Neural crest cell (in vitro differentiated cells): ENCODE measurements around the gene CENATAC. TPM values are rescaled to one million over a fixed set of nuclear protein-coding genes. Genes with fewer than 3 reads are reported as not detected.

Experiments used
- DNase-seq: peaks from one replicate; pipeline ENCODE4 v3.0.0; 2021; ENCODE audit warnings: low read depth, mixed read lengths, low spot score
- H3K27ac Mint-ChIP-seq: one replicate; pipeline ENCODE4 v1.8.0; 2021; ENCODE audit warnings: mild to moderate bottlenecking, mixed read lengths; ENCODE audit not compliant: unreplicated experiment
- H3K27me3 Mint-ChIP-seq: 2 replicates; pipeline ENCODE4 v1.8.0; 2021; ENCODE audit warnings: low read depth, mild to moderate bottlenecking, mixed read lengths
- H3K36me3 Mint-ChIP-seq: 2 replicates; pipeline ENCODE4 v1.8.0; 2021; ENCODE audit warnings: low read depth, mild to moderate bottlenecking, mixed read lengths
- H3K4me1 Mint-ChIP-seq: 2 replicates; pipeline ENCODE4 v1.8.0; 2021; ENCODE audit warnings: mixed read lengths
- H3K4me3 Mint-ChIP-seq: one replicate; pipeline ENCODE4 v1.8.0; 2021; ENCODE audit warnings: mild to moderate bottlenecking, mixed read lengths
- H3K9me3 Mint-ChIP-seq: 2 replicates; pipeline ENCODE4 v1.8.0; 2021; ENCODE audit warnings: mixed read lengths
- CTCF ChIP-seq: fragments of 200-600 bp; sonication (generic); conservative IDR thresholded peaks from 2 replicates; pipeline ENCODE4 v1.5.0; 2021; ENCODE audit warnings: antibody characterized with exemption, mild to moderate bottlenecking
- total RNA-seq: library from RNA; stranded (reverse); gene quantifications from 2 replicates; pipeline ENCODE4 v1.2.1, GENCODE V29; 2021

The CENATAC gene
- total RNA-seq, 1 donor from 2014 or later, result 32.5 TPM

DNA sequence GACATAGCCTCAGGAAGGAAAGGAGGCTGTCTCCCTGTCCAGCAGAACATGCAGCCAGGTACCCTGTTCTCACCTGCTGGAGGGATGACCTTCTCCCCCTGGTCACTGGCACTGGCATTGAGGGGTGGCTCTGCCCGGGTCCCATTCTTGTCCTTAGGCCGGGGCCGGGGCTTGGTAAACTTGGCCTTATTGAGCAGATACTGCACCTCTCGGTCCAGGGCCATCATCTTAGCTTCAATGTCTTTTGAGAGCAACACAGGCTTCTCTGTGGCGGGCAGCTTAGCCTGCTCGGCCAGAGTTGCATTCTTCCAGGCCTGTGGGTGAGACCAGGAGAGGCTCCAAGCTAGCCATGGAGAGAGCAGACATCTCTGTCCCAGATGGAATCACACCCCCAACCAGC, 48.6 kb downstream of the CENATAC start:
- DNase-seq, result no peak
- Mint-ChIP-seq H3K27me3 (no peaks in the 10 kb centered on the region), H3K9me3 (no peaks in the 10 kb centered on the region), H3K4me1 (no peaks in the 10 kb centered on the region), H3K4me3 (no peak overlapping the region), H3K27ac (no peak overlapping the region), H3K36me3 (peaks cover 14% of the 10 kb centered on the region)
- TF ChIP-seq CTCF, result no peak

DNA sequence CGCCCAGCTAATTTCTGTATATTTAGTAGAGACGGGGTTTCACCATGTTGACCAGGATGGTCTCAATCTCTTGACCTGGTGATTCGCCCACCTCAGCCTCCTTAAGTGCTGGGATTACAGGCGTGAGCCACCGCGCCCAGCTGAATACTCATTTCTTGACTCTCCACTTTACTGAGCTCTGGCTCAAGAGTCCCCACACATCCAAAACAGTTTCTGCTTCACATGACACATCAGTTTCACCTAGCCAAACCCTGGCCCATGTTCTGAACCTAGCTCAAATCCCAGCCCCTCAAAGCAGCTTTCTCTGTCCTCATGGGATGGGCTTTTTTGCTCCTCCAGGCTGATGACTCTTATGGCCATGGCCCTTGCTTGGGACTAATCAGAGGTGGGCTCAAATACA, 49.3 kb downstream of the CENATAC start:
- TF ChIP-seq CTCF, result no peak
- Mint-ChIP-seq H3K9me3 (no peaks in the 10 kb centered on the region), H3K27me3 (no peaks in the 10 kb centered on the region), H3K27ac (no peak overlapping the region), H3K4me1 (no peaks in the 10 kb centered on the region), H3K4me3 (no peak overlapping the region), H3K36me3 (peaks cover 16% of the 10 kb centered on the region)
- DNase-seq, result no peak

DNA sequence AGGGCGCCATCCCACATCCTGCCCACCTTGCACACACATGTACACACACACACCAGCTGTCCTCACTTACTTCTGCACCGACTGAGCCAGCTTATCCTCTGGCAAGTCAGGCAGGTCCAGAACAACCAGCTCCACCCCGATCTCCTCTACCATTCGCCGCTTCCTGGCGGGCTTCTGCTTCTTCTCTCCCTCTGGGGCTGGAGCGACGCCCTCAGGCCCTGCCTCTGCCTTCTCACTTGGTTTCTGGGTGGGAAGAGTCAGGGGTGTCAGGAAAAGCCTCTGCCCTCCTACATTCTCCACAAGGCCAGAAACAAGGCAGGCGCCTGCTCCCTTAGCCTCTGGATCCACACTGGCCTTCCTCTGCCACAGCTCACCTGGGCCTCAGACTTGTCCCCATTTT, 50.7 kb downstream of the CENATAC start:
- Mint-ChIP-seq H3K27me3 (no peaks in the 10 kb centered on the region), H3K36me3 (peaks cover 26% of the 10 kb centered on the region), H3K4me1 (no peaks in the 10 kb centered on the region)

DNA sequence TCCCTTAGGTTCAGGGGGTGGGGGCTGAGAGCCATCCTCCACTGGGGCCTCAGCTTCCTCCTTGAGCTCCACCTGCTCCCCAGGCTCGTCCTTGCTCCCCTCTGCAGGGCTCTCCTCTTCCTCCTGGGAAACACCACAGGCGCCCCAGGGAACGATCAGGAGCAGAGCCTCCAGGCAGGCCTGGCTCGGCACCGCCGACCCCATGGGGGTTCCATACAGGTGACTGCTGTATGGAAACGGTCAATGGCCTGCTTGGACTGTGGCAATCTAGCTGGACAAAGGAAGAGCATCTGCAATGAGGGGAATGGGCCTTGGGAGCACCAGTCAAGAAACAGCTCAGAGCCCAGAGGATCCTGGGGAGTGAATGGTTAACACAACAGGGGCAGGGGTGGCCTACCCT, 51.1 kb downstream of the CENATAC start:
- peaks cover 26% of the 10 kb centered on the region for H3K36me3 Mint-ChIP-seq
- TF ChIP-seq CTCF, result no peak
- no peaks in the 10 kb centered on the region for H3K27me3 Mint-ChIP-seq
- H3K27ac Mint-ChIP-seq, result no peak overlapping the region
- no peaks in the 10 kb centered on the region for H3K9me3 Mint-ChIP-seq
- no peak for DNase-seq
- no peaks in the 10 kb centered on the region for H3K4me1 Mint-ChIP-seq
- H3K4me3 Mint-ChIP-seq, result no peak overlapping the region

More for the DNA sequence above, 50.7 kb downstream of the CENATAC start:
- Mint-ChIP-seq H3K9me3 (no peaks in the 10 kb centered on the region), H3K27ac (no peak overlapping the region), H3K4me3 (no peak overlapping the region)
- no peak for DNase-seq
- no peak for TF ChIP-seq CTCF

- no peaks in the 10 kb centered on the region for H3K9me3 Mint-ChIP-seq
- H3K36me3 Mint-ChIP-seq, result peaks cover 24% of the 10 kb centered on the region
- peak overlapping the region; percentile 34 for H3K4me3 Mint-ChIP-seq
- no peak for DNase-seq
- H3K4me1 Mint-ChIP-seq, result peaks cover 14% of the 10 kb centered on the region
- H3K27ac Mint-ChIP-seq, result no peak overlapping the region
- H3K27me3 Mint-ChIP-seq, result no peaks in the 10 kb centered on the region
- TF ChIP-seq CTCF, result no peak
Measured at GRCh38 chr11:119051440-119052162, 53.7 kb downstream of the CENATAC start.
